Measurements from ENCODE around the gene SETMAR.
A peak's percentile ranks its signal among the peaks of the same experiment; 100 is the strongest.

Gene SETMAR

DNA sequence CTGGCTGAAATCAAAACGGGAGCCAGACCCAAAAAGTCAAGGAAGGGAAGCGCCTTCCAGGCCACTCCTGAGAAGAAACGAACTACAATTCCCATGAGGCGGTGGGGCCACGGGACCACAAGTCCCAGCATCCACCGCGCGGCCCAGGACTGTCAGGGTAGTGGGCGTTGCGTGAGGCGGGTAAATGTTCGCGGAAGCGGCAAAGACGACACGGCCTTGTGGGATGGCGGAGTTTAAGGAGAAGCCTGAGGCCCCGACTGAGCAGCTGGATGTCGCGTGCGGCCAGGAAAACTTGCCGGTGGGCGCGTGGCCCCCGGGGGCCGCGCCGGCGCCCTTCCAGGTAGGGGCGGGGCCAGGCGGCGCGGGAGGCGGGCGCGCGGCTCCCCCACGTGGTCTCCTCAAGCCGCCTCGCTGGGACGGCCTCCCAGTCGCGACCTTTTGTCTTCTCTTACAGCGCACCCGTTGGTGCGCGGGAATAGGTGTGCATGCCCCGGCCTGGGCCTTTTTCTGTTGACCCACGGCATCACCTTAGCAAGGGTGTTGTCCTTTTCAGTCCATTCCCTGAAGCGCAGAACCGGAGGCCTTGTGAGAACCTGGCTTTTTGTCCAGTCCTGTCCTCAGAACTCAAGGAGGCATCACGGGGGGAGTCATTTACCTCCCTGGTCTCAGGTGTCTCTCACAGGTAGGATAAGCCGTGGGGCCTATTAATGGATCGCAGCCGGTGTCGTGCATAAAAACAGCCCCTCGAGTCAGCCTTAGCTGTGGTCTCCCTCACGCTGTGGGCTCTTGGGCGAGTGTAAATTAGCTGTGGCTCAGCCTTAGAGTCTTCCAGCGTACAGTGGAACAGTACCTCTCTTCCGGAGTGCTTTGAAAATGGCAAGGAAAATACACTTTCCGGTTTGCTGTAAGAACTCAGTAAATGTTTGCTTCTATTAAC is at the start of gene SETMAR:
Gene SETMAR (plus strand): TSS at position 183 of the 937 bp plus-strand sequence. CDS start 2 bp downstream, at position 185.
- TF ChIP-seq, protein P1, sequence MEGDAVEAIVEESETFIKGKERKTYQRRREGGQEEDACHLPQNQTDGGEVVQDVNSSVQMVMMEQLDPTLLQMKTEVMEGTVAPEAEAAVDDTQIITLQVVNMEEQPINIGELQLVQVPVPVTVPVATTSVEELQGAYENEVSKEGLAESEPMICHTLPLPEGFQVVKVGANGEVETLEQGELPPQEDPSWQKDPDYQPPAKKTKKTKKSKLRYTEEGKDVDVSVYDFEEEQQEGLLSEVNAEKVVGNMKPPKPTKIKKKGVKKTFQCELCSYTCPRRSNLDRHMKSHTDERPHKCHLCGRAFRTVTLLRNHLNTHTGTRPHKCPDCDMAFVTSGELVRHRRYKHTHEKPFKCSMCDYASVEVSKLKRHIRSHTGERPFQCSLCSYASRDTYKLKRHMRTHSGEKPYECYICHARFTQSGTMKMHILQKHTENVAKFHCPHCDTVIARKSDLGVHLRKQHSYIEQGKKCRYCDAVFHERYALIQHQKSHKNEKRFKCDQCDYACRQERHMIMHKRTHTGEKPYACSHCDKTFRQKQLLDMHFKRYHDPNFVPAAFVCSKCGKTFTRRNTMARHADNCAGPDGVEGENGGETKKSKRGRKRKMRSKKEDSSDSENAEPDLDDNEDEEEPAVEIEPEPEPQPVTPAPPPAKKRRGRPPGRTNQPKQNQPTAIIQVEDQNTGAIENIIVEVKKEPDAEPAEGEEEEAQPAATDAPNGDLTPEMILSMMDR (IDR thresholded peaks at IDR 0.05; ENCODE audit: borderline replicate concordance, insufficient read depth, low read depth, low read length), result no peak
- peak within 1 kb of the TSS; percentile 74 for H3K4me3 ChIP-seq (ENCODE audit: low read depth, low read length)

DNA sequence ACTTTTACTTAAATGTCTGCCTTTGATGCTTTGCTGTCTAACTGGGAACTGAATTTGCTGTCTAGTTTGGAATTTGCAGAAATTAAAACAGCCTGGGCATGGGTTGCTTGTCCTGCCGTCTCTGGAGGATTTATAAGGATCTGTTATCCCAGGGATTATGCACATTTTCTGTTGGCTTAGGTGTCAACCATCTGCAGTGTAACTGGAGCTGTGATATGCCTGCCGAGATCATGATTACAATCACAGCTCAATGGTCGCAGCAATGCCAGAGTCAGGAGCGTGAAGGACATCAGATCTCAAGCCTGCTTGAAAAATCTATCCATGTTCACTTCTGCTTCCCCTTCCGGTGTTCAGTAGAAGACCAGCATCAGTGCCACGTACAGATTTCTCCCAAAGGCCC is 41.8 kb upstream of the SETMAR start:
- H3K4me3 ChIP-seq (ENCODE audit: low read depth, low read length), result no peak overlapping the region
- TF ChIP-seq, protein P1 (IDR thresholded peaks at IDR 0.05; ENCODE audit: borderline replicate concordance, insufficient read depth, low read depth, low read length), result no peak

DNA sequence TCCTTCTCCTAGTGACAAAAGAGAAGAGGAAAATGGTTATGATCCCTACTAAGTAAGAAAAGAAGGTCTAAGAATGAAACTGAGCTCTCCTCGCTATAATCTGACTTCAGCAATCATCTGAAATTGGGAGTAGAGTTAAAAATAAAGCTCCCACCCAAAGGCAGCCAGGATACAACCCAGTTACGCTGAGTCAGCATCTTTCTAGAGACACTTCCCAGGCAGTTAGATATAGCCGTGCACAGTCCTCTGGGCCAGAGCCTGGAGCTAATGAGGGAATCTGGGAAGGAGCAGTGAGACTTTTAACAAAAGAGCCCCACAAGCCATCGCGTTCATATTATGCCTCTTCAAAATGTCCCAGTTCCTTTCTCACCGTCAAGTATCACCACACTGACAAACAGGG is 39.1 kb upstream of the SETMAR start:
- no peak overlapping the region for H3K4me3 ChIP-seq (ENCODE audit: low read depth, low read length)
- TF ChIP-seq, protein P1 (IDR thresholded peaks at IDR 0.05; ENCODE audit: borderline replicate concordance, insufficient read depth, low read depth, low read length), result no peak

DNA sequence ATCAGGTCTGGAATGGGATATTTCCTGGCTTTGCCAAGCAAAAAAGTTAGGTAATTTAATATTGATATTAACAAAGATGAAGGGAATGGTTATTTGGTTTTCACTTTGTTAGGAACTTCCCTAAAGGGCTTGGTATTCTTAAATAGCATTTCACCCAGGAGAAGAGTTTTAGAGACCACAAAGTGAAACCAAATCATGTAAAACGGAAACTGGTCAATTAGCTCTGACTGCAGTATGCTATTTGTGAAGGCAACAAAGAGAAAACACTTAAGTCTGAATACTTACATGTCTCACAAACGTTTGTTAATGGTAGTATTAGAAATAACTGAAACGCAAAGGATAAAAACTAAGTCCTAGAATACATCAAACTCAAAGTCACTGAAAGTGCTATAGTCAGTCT is 32.4 kb upstream of the SETMAR start:
- no peak overlapping the region for H3K4me3 ChIP-seq (ENCODE audit: low read depth, low read length)
- TF ChIP-seq, protein P1 (IDR thresholded peaks at IDR 0.05; ENCODE audit: borderline replicate concordance, insufficient read depth, low read depth, low read length), result no peak

DNA sequence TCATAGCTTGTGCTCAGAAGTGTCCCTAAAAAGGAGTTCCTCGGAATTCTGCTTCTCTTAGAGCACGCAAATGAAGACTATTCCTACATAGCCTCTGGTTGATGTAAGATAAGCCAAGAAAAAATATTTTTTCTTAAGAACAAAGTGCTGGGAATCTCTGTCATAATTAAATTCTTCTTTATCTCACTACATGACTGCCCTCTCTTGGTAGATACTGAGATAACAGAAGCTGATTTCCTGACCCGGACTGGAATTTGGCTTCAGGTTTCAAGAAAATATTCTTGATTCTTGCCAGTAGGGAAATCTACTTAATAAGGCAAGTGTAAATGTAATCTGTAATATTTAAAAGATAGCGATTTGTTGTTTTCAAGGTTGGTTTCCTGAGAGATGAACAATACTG is 31.3 kb upstream of the SETMAR start:
- TF ChIP-seq, protein P1 (IDR thresholded peaks at IDR 0.05; ENCODE audit: borderline replicate concordance, insufficient read depth, low read depth, low read length), result peak; percentile 29; the same call in 1 of the 2 replicates
- no peak overlapping the region for H3K4me3 ChIP-seq (ENCODE audit: low read depth, low read length)

DNA sequence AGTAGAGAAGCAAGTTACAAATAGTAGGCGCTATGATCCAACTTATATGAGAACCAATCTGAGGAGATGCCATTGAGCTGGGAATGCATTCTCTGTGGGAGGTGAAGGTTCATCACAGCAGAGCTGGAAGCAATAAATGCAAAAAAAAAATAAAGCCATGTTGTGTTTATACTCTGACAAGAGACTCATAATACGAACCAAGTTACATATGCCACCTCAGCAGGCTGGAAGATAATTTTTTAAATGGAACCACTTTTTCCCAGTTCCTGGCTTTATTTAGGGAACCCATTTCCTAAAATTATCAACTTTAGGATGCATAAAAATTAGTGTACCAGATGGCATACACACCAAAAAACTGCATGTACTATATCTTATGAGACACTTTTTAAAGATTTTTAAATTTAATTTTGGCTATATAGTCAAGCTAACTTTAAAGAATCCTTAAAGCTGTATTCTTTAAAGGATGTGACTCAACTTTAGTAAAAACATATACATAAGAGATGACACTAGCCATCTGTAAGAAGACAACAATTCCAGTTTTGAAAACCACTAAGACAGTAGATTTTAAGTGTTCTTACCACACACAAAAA is 23.6 kb upstream of the SETMAR start:
- TF ChIP-seq, protein P1 (IDR thresholded peaks at IDR 0.05; ENCODE audit: borderline replicate concordance, insufficient read depth, low read depth, low read length), result no peak
- no peak overlapping the region for H3K4me3 ChIP-seq (ENCODE audit: low read depth, low read length)
